ENCODE data around the gene BIRC5. TPM values are rescaled to one million over a fixed set of nuclear protein-coding genes. Genes with fewer than 3 reads are reported as not detected.

Gene BIRC5
- total RNA-seq, 1 experiment from 2014 or later: 140 TPM

- Histone ChIP-seq H3K79me2 (ENCODE audit: insufficient read depth, low read length) (peaks cover 21% of the 10 kb centered on the region), H3K4me1 (ENCODE audit: control insufficient read depth in 1 of 2, insufficient read depth in 2 of 2, low read length in 2 of 2) (peaks cover 21 to 34% of the 10 kb centered on the region in 2 experiments), H3K36me3 (ENCODE audit: control insufficient read depth in 1 of 2, insufficient read depth in 2 of 2, low read length in 2 of 2) (peaks cover 15 to 19% of the 10 kb centered on the region in 2 experiments; a peak in 3 of 4 replicates), H3K9me3 (ENCODE audit: control insufficient read depth in 1 of 2, insufficient read depth in 1 of 2, low read depth in 1 of 2, low read length in 2 of 2) (no peaks in the 10 kb centered on the region), H3K9ac (ENCODE audit: low read length) (no peak overlapping the region), H3K27me3 (ENCODE audit: insufficient read depth, low read length) (no peaks in the 10 kb centered on the region), H3K4me3 (replicated peaks in 1 of 2; ENCODE audit: low read depth in 1 of 2, low read length in 2 of 2) (no peak overlapping the region), H4K20me1 (ENCODE audit: insufficient read depth) (no peaks in the 10 kb centered on the region), H3K27ac (ENCODE audit: low read depth, low read length) (no peak overlapping the region), H2AFZ (ENCODE audit: low read depth, low read length, poor library complexity, severe bottlenecking) (no peak overlapping the region), H3K9me2 (ENCODE audit: insufficient read depth) (no peaks in the 10 kb centered on the region), H3K4me2 (ENCODE audit: low read length) (no peak overlapping the region)
- ChIA-PET POLR2A (interaction anchor here (6.1 kb wide), 1 partner anchor 13 kb away, joined by 77 read pairs; the partner anchor contains the start of genes AFMID and TK1), CTCF (no interaction called here), RAD21 (ENCODE audit: low non-redundant PET in 1 of 2, low total read pairs in 2 of 2, uncharacterized antibody in 2 of 2, unreplicated experiment in 2 of 2) (no interaction called here)
- TF ChIP-seq RAD21 (IDR thresholded peaks at IDR 0.05; ENCODE audit: low read depth) (no peak), SP1 (IDR thresholded peaks at IDR 0.05; ENCODE audit: low read depth) (no peak), MAX (IDR thresholded peaks at IDR 0.05) (no peak), ZFX (IDR thresholded peaks at IDR 0.05) (no peak), ATF3 (IDR thresholded peaks at IDR 0.05) (no peak), EZH2phosphoT487 (IDR thresholded peaks at IDR 0.05; ENCODE audit: borderline replicate concordance) (no peak), CEBPB (IDR thresholded peaks at IDR 0.05; ENCODE audit: low read depth) (no peak), SRF (IDR thresholded peaks at IDR 0.05; ENCODE audit: low read depth) (no peak)
- no peak for ATAC-seq
- intact Hi-C loops (cut with micrococcal nuclease): no loop called here
- no TSS peak for BruUV-seq (replicated peaks)
- DNase-seq (ENCODE audit: low read depth, low spot score): no peak
These were observed 13.6 kb upstream of the BIRC5 start for GRCh38 chr17:78200451-78200850.

GRCh38 chr17:78202666-78203065, 11.4 kb upstream of the BIRC5 start:
- no TSS peak for BruUV-seq (replicated peaks)
- CTCF ChIA-PET: no interaction called here
- H3K9ac ChIP-seq (ENCODE audit: low read length): no peak overlapping the region
- H3K4me1 ChIP-seq (ENCODE audit: control insufficient read depth in 1 of 2, insufficient read depth in 2 of 2, low read length in 2 of 2): peaks cover 21 to 23% of the 10 kb centered on the region in 2 experiments
- no peaks in the 10 kb centered on the region for H3K9me3 ChIP-seq (ENCODE audit: control insufficient read depth in 1 of 2, insufficient read depth in 1 of 2, low read depth in 1 of 2, low read length in 2 of 2)
- RAD21 ChIA-PET (ENCODE audit: low non-redundant PET in 1 of 2, low total read pairs in 2 of 2, uncharacterized antibody in 2 of 2, unreplicated experiment in 2 of 2): no interaction called here
- no peak for ATAC-seq
- H3K79me2 ChIP-seq (ENCODE audit: insufficient read depth, low read length): peaks cover 17% of the 10 kb centered on the region
- H4K20me1 ChIP-seq (ENCODE audit: insufficient read depth): no peaks in the 10 kb centered on the region
- no peak overlapping the region for H3K4me3 ChIP-seq (replicated peaks in 1 of 2; ENCODE audit: low read depth in 1 of 2, low read length in 2 of 2)
- H2AFZ ChIP-seq (ENCODE audit: low read depth, low read length, poor library complexity, severe bottlenecking): no peak overlapping the region
- H3K27me3 ChIP-seq (ENCODE audit: insufficient read depth, low read length): no peaks in the 10 kb centered on the region
- no peak overlapping the region for H3K4me2 ChIP-seq (ENCODE audit: low read length)
- no peaks in the 10 kb centered on the region for H3K9me2 ChIP-seq (ENCODE audit: insufficient read depth)
- POLR2A ChIA-PET: interaction anchor here (1.5 kb wide), 1 partner anchor 15 kb away, joined by 6 read pairs; the partner anchor contains the start of genes AFMID and TK1
- DNase-seq (ENCODE audit: low read depth, low spot score): no peak
- H3K27ac ChIP-seq (ENCODE audit: low read depth, low read length): no peak overlapping the region
- TF ChIP-seq POLR2A (IDR thresholded peaks at IDR 0.05; ENCODE audit: borderline replicate concordance, extremely low read depth, insufficient read depth, insufficient read length) (no peak), ELF1 (IDR thresholded peaks at IDR 0.05; ENCODE audit: borderline replicate concordance, low read depth) (no peak), POLR2AphosphoS5 (IDR thresholded peaks at IDR 0.05; ENCODE audit: low read depth, low read length) (no peak), ZFX (IDR thresholded peaks at IDR 0.05) (no peak), ATF3 (IDR thresholded peaks at IDR 0.05) (no peak), MAX (IDR thresholded peaks at IDR 0.05) (no peak), FOSL1 (IDR thresholded peaks at IDR 0.05; ENCODE audit: low read depth) (no peak), RAD21 (IDR thresholded peaks at IDR 0.05; ENCODE audit: low read depth) (no peak), CTCF (IDR thresholded peaks at IDR 0.05 in 2 of 3, conservative IDR thresholded peaks at IDR 0.05 in 1 of 3; ENCODE audit: borderline replicate concordance in 1 of 3, insufficient read depth in 1 of 3, low read depth in 2 of 3, low read length in 2 of 3) (no peak), JUND (IDR thresholded peaks at IDR 0.05) (no peak), YY1 (IDR thresholded peaks at IDR 0.05; ENCODE audit: extremely low read depth, insufficient replicate concordance, low read depth, low read length) (no peak), CBX3 (IDR thresholded peaks at IDR 0.05; ENCODE audit: low read depth) (no peak), SP1 (IDR thresholded peaks at IDR 0.05; ENCODE audit: low read depth) (no peak), EZH2phosphoT487 (IDR thresholded peaks at IDR 0.05; ENCODE audit: borderline replicate concordance) (no peak), SIN3A (IDR thresholded peaks at IDR 0.05; ENCODE audit: low read depth) (no peak), TCF7L2 (IDR thresholded peaks at IDR 0.05; ENCODE audit: borderline replicate concordance, extremely low read depth, insufficient read depth, insufficient read length) (no peak), CEBPB (IDR thresholded peaks at IDR 0.05; ENCODE audit: low read depth) (no peak), EGR1 (IDR thresholded peaks at IDR 0.05; ENCODE audit: low read depth) (no peak), SRF (IDR thresholded peaks at IDR 0.05; ENCODE audit: low read depth) (no peak)
- intact Hi-C loops (cut with micrococcal nuclease): no loop called here
- H3K36me3 ChIP-seq (ENCODE audit: control insufficient read depth in 1 of 2, insufficient read depth in 2 of 2, low read length in 2 of 2): peaks cover 12 to 16% of the 10 kb centered on the region in 2 experiments; a peak in 3 of 4 replicates

Data from HCT116 (cell line).